Measurements from ENCODE around the gene AFP. TPM values are rescaled to one million over a fixed set of nuclear protein-coding genes. Genes with fewer than 3 reads are reported as not detected.

AFP gene
- total RNA-seq, 1 donor: not detected

DNA sequence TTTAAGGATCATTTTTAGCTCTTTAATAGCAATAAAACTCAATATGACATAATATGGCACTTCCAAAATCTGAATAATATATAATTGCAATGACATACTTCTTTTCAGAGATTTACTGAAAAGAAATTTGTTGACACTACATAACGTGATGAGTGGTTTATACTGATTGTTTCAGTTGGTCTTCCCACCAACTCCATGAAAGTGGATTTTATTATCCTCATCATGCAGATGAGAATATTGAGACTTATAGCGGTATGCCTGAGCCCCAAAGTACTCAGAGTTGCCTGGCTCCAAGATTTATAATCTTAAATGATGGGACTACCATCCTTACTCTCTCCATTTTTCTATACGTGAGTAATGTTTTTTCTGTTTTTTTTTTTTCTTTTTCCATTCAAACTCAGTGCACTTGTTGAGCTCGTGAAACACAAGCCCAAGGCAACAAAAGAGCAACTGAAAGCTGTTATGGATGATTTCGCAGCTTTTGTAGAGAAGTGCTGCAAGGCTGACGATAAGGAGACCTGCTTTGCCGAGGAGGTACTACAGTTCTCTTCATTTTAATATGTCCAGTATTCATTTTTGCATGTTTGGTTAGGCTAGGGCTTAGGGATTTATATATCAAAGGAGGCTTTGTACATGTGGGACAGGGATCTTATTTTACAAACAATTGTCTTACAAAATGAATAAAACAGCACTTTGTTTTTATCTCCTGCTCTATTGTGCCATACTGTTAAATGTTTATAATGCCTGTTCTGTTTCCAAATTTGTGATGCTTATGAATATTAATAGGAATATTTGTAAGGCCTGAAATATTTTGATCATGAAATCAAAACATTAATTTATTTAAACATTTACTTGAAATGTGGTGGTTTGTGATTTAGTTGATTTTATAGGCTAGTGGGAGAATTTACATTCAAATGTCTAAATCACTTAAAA lies 16.6 kb upstream of the AFP start:
- no peak overlapping the region for H3K4me3 ChIP-seq (ENCODE audit: low read depth, low read length)
- DNase-seq (ENCODE audit: low read depth): no peak
- TF ChIP-seq, protein P1, sequence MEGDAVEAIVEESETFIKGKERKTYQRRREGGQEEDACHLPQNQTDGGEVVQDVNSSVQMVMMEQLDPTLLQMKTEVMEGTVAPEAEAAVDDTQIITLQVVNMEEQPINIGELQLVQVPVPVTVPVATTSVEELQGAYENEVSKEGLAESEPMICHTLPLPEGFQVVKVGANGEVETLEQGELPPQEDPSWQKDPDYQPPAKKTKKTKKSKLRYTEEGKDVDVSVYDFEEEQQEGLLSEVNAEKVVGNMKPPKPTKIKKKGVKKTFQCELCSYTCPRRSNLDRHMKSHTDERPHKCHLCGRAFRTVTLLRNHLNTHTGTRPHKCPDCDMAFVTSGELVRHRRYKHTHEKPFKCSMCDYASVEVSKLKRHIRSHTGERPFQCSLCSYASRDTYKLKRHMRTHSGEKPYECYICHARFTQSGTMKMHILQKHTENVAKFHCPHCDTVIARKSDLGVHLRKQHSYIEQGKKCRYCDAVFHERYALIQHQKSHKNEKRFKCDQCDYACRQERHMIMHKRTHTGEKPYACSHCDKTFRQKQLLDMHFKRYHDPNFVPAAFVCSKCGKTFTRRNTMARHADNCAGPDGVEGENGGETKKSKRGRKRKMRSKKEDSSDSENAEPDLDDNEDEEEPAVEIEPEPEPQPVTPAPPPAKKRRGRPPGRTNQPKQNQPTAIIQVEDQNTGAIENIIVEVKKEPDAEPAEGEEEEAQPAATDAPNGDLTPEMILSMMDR (IDR thresholded peaks at IDR 0.05; ENCODE audit: insufficient read depth, low read depth, low read length): no peak

DNA sequence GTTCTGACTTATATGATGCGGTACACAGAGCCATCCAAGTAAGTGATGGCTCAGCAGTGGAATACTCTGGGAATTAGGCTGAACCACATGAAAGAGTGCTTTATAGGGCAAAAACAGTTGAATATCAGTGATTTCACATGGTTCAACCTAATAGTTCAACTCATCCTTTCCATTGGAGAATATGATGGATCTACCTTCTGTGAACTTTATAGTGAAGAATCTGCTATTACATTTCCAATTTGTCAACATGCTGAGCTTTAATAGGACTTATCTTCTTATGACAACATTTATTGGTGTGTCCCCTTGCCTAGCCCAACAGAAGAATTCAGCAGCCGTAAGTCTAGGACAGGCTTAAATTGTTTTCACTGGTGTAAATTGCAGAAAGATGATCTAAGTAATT lies 15.4 kb upstream of the AFP start:
- no peak overlapping the region for H3K4me3 ChIP-seq (ENCODE audit: low read depth, low read length)
- TF ChIP-seq, protein P1 (IDR thresholded peaks at IDR 0.05; ENCODE audit: insufficient read depth, low read depth, low read length): no peak
- no peak for DNase-seq (ENCODE audit: low read depth)

GRCh38 chr4:73421708-73422457 lies 14.1 kb upstream of the AFP start:
- TF ChIP-seq, protein P1 (IDR thresholded peaks at IDR 0.05; ENCODE audit: insufficient read depth, low read depth, low read length): no peak
- no peak overlapping the region for H3K4me3 ChIP-seq (ENCODE audit: low read depth, low read length)
- DNase-seq (ENCODE audit: low read depth): no peak

- DNase-seq (ENCODE audit: low read depth): no peak
- TF ChIP-seq, protein P1 (IDR thresholded peaks at IDR 0.05; ENCODE audit: insufficient read depth, low read depth, low read length): no peak
- no peak overlapping the region for H3K4me3 ChIP-seq (ENCODE audit: low read depth, low read length)
Observed at GRCh38 chr4:73422458-73422752, 13.6 kb upstream of the AFP start.

- no peak overlapping the region for H3K4me3 ChIP-seq (ENCODE audit: low read depth, low read length)
- TF ChIP-seq, protein P1 (IDR thresholded peaks at IDR 0.05; ENCODE audit: insufficient read depth, low read depth, low read length): no peak
Observed at GRCh38 chr4:73423184-73423583, 12.8 kb upstream of the AFP start.

GRCh38 chr4:73426666-73427065 lies 9.4 kb upstream of the AFP start:
- DNase-seq (ENCODE audit: low read depth): no peak
- H3K4me3 ChIP-seq (ENCODE audit: low read depth, low read length): no peak overlapping the region
- TF ChIP-seq, protein P1 (IDR thresholded peaks at IDR 0.05; ENCODE audit: insufficient read depth, low read depth, low read length): no peak

More at GRCh38 chr4:73423184-73423583, 12.8 kb upstream of the AFP start:
- DNase-seq (ENCODE audit: low read depth): no peak
